H1 (cell line): Measurements from ENCODE around the gene NDUFS3. TPM values are rescaled to one million over a fixed set of nuclear protein-coding genes. Genes with fewer than 3 reads are reported as not detected.

Experiments
- CTCF ChIA-PET: fragments of 300-600 bp; sonication (Branson Sonifier 250); formaldehyde crosslinking; loops from one replicate; lab custom pipeline; 2021; ENCODE audit not compliant: partially characterized antibody; lab: Charles Lee
- POLR2A ChIA-PET: fragments of 300-600 bp; sonication (Branson Sonifier 250); formaldehyde crosslinking; loops from one replicate; lab custom pipeline; 2021; ENCODE audit warnings: inconsistent platforms; ENCODE audit not compliant: partially characterized antibody; lab: Charles Lee
- DNase-seq, 2 experiments: peaks; one replicate each; pipeline versions ENCODE4 v3.0.0 to v3.0.0-alpha.2; 2010 to 2022; ENCODE audit warnings: low spot score in 2 of 2, low read depth in 1 of 2, mixed read lengths in 1 of 2
- FAIRE-seq: peaks from 2 replicates; lab custom pipeline; 2011; peaks lifted over from hg19 to GRCh38; lab: Jason Lieb, UNC
- H2AFZ ChIP-seq: 2 replicates; pipeline ENCODE4 v1.8.1; 2012; ENCODE audit warnings: low read length, inconsistent platforms
- H2AK5ac ChIP-seq: 2 replicates; pipeline ENCODE4 v1.6.1; 2013; ENCODE audit warnings: low read depth, low read length
- H2BK120ac ChIP-seq: replicated peaks from 2 replicates; pipeline ENCODE3; 2013; ENCODE audit warnings: low read depth, low read length, inconsistent platforms
- H2BK12ac ChIP-seq: 2 replicates; pipeline ENCODE4 v1.6.1; 2013; ENCODE audit warnings: low read depth, low read length
- H2BK15ac ChIP-seq: 2 replicates; pipeline ENCODE4 v1.6.1; 2013; ENCODE audit warnings: low read length
- H2BK20ac ChIP-seq: 2 replicates; pipeline ENCODE4 v1.6.1; 2013; ENCODE audit warnings: low read length
- H2BK5ac ChIP-seq: 2 replicates; pipeline ENCODE4 v1.6.1; 2013; ENCODE audit warnings: low read depth, low read length
- H3K14ac ChIP-seq: 2 replicates; pipeline ENCODE4 v1.6.1; 2013; ENCODE audit warnings: inconsistent platforms; ENCODE audit not compliant: insufficient read length
- H3K18ac ChIP-seq: 2 replicates; pipeline ENCODE4 v1.6.1; 2013; ENCODE audit warnings: low read length; ENCODE audit errors: extremely low read depth
- H3K23ac ChIP-seq: 2 replicates; pipeline ENCODE4 v1.6.1; 2013; ENCODE audit warnings: inconsistent platforms; ENCODE audit not compliant: insufficient read length
- H3K23me2 ChIP-seq: 2 replicates; pipeline ENCODE4 v1.6.1; 2013; ENCODE audit warnings: low read depth, low read length
- H3K27ac ChIP-seq: 2 replicates; pipeline ENCODE4 v1.6.1; 2011; ENCODE audit warnings: low read depth, low read length, inconsistent platforms
- H3K27me3 ChIP-seq, 4 experiments: replicated peaks in 1 of 4; 1 replicate in 1 of 4; 2 replicates in 3 of 4; pipeline versions ENCODE4 v1.6.1 to v1.8.1; 2011 to 2013; ENCODE audit warnings: low read length in 3 of 4, mild to moderate bottlenecking in 3 of 4, inconsistent platforms in 2 of 4, mixed read lengths in 2 of 4, moderate library complexity in 1 of 4; ENCODE audit not compliant: control insufficient read depth in 3 of 4, insufficient read depth in 3 of 4; ENCODE audit errors: extremely low read depth in 1 of 4
- H3K36me3 ChIP-seq, 4 experiments: 2 replicates each; pipeline versions ENCODE4 v1.6.1 to v1.8.1; 2011 to 2013; ENCODE audit warnings: mild to moderate bottlenecking in 4 of 4, low read length in 3 of 4, moderate library complexity in 2 of 4, control low read depth in 1 of 4, inconsistent platforms in 1 of 4; ENCODE audit not compliant: insufficient read depth in 4 of 4, control insufficient read depth in 2 of 4
- H3K4ac ChIP-seq: replicated peaks from 2 replicates; pipeline ENCODE3; 2013; ENCODE audit warnings: low read length, low read depth, mixed read lengths, inconsistent platforms; ENCODE audit not compliant: insufficient read length
- H3K4me1 ChIP-seq, 4 experiments: replicated peaks in 1 of 4; 1 replicate in 1 of 4; 2 replicates in 3 of 4; pipeline versions ENCODE4 v1.6.1 to v1.8.1; 2011 to 2013; ENCODE audit warnings: low read length in 3 of 4, inconsistent platforms in 2 of 4, mixed read lengths in 1 of 4; ENCODE audit not compliant: insufficient read depth in 4 of 4, control insufficient read depth in 3 of 4
- H3K4me2 ChIP-seq, 2 experiments: 2 replicates each; pipeline versions ENCODE4 v1.6.1 to v1.8.1; 2011 to 2013; ENCODE audit warnings: low read depth in 2 of 2, low read length in 2 of 2, control low read depth in 1 of 2, inconsistent platforms in 1 of 2, mild to moderate bottlenecking in 1 of 2; ENCODE audit not compliant: insufficient read depth in 1 of 2
- H3K4me3 ChIP-seq, 4 experiments: fragments of 200-600, 300-600 bp in 1 of 4; sonication (generic), shearing (Covaris generic), sonication (Bioruptor Twin) in 1 of 4; 2 replicates each; pipeline versions ENCODE4 v1.5.1 to v1.8.1; 2011 to 2016; ENCODE audit warnings: low read length in 4 of 4, low read depth in 3 of 4, control low read depth in 2 of 4, inconsistent platforms in 2 of 4, mild to moderate bottlenecking in 2 of 4, mixed read lengths in 1 of 4, moderate library complexity in 1 of 4; ENCODE audit not compliant: insufficient read depth in 2 of 4; ENCODE audit errors: extremely low read depth in 1 of 4
- H3K56ac ChIP-seq: replicated peaks from 2 replicates; pipeline ENCODE3; 2013; ENCODE audit warnings: low read depth, mild to moderate bottlenecking, mixed read lengths, low read length, inconsistent platforms; ENCODE audit not compliant: insufficient read length
- H3K79me1 ChIP-seq: 2 replicates; pipeline ENCODE4 v1.6.1; 2013; ENCODE audit warnings: low read depth, low read length, control low read depth
- H3K79me2 ChIP-seq, 2 experiments: 2 replicates each; pipeline versions ENCODE4 v1.6.1 to v1.8.1; 2012 to 2013; ENCODE audit warnings: low read length in 2 of 2, mild to moderate bottlenecking in 2 of 2, inconsistent platforms in 1 of 2; ENCODE audit not compliant: insufficient read depth in 2 of 2, control insufficient read depth in 1 of 2
- H3K9ac ChIP-seq, 4 experiments: replicated peaks in 1 of 4; 1 replicate in 1 of 4; 2 replicates in 3 of 4; pipeline versions ENCODE4 v1.6.1 to v1.8.1; 2011 to 2013; ENCODE audit warnings: low read depth in 3 of 4, low read length in 3 of 4, control low read depth in 2 of 4, mild to moderate bottlenecking in 2 of 4, moderate library complexity in 2 of 4, inconsistent platforms in 1 of 4; ENCODE audit errors: extremely low read depth in 1 of 4
- H3K9me3 ChIP-seq, 2 experiments: 2 replicates each; pipeline versions ENCODE4 v1.6.1 to v1.8.1; 2012 to 2013; ENCODE audit warnings: mild to moderate bottlenecking in 2 of 2, moderate library complexity in 2 of 2, control low read depth in 1 of 2, inconsistent platforms in 1 of 2, low read depth in 1 of 2, low read length in 1 of 2, mixed read lengths in 1 of 2; ENCODE audit not compliant: insufficient read depth in 2 of 2
- H4K20me1 ChIP-seq, 2 experiments: replicated peaks in 1 of 2; 2 replicates each; pipeline versions ENCODE3 to v1.8.1; 2011 to 2013; ENCODE audit warnings: inconsistent platforms in 2 of 2, low read length in 2 of 2, mild to moderate bottlenecking in 1 of 2; ENCODE audit not compliant: insufficient read depth in 2 of 2, control insufficient read depth in 1 of 2
- H4K5ac ChIP-seq: 2 replicates; pipeline ENCODE4 v1.6.1; 2013; ENCODE audit warnings: low read length, low read depth, mixed read lengths, inconsistent platforms; ENCODE audit not compliant: insufficient read length
- H4K8ac ChIP-seq: 2 replicates; pipeline ENCODE4 v1.8.0; 2013; ENCODE audit warnings: mild to moderate bottlenecking, moderate library complexity, low read length, inconsistent platforms; ENCODE audit not compliant: insufficient read depth; ENCODE audit errors: extremely low read depth
- H4K91ac ChIP-seq: replicated peaks from 2 replicates; pipeline ENCODE3; 2013; ENCODE audit warnings: low read length, mixed read lengths, inconsistent platforms; ENCODE audit not compliant: insufficient read length
- ASH2L ChIP-seq: fragments of 200-600, 300-600 bp; sonication (generic); IDR thresholded peaks from one replicate; pipeline ENCODE4 v1.7.1; 2017; ENCODE audit warnings: low read length
- CEBPB ChIP-seq: IDR thresholded peaks from 2 replicates; pipeline ENCODE4 v1.6.1; 2012; ENCODE audit warnings: low read depth, low read length
- CREB1 ChIP-seq: IDR thresholded peaks from 2 replicates; pipeline ENCODE4 v1.6.1; 2012; ENCODE audit warnings: inconsistent platforms
- GTF2F1 ChIP-seq: IDR thresholded peaks from 2 replicates; pipeline ENCODE4 v1.6.1; 2012; ENCODE audit warnings: low read depth, low read length, improper control_type of control experiment, borderline replicate concordance
- JUND ChIP-seq: IDR thresholded peaks from 2 replicates; pipeline ENCODE4 v1.6.1; 2011; ENCODE audit warnings: mild to moderate bottlenecking, improper control_type of control experiment, low read length
- KDM4A ChIP-seq: IDR thresholded peaks from one replicate; pipeline ENCODE4 v1.7.1; 2012; ENCODE audit warnings: low read depth, mild to moderate bottlenecking, moderate library complexity, low read length, inconsistent platforms; ENCODE audit not compliant: severe bottlenecking
- KDM5A ChIP-seq: fragments of 200-600 bp; IDR thresholded peaks from 2 replicates; pipeline ENCODE4 v1.7.1; 2012; ENCODE audit warnings: mild to moderate bottlenecking, low read length, inconsistent platforms, mixed read lengths
- POLR2A ChIP-seq, 2 experiments: IDR thresholded peaks; 1 replicate in 1 of 2; 2 replicates in 1 of 2; pipeline ENCODE4 v1.6.1; 2011; ENCODE audit warnings: low read depth in 2 of 2, low read length in 2 of 2, mild to moderate bottlenecking in 2 of 2; ENCODE audit errors: control extremely low read depth in 1 of 2
- SAP30 ChIP-seq: fragments of 300-600 bp; sonication (generic); IDR thresholded peaks from 2 replicates; pipeline ENCODE4 v1.7.1; 2012; ENCODE audit warnings: low read length, moderate library complexity, mild to moderate bottlenecking, inconsistent platforms; ENCODE audit not compliant: insufficient read depth, insufficient replicate concordance
- SUZ12 ChIP-seq: fragments of 200-600 bp; sonication (generic); IDR thresholded peaks from 2 replicates; pipeline ENCODE4 v1.6.1; 2012; ENCODE audit warnings: mild to moderate bottlenecking, inconsistent platforms, low read length, moderate library complexity, mixed read lengths
- TAF1 ChIP-seq: IDR thresholded peaks from 2 replicates; pipeline ENCODE4 v1.6.1; 2011; ENCODE audit warnings: mild to moderate bottlenecking, low read depth, low read length
- TCF12 ChIP-seq: IDR thresholded peaks from 2 replicates; pipeline ENCODE4 v1.6.1; 2011; ENCODE audit warnings: low read depth, mild to moderate bottlenecking, low read length
- YY1 ChIP-seq: IDR thresholded peaks from 2 replicates; pipeline ENCODE4 v1.6.1; 2011; ENCODE audit warnings: low read depth, mild to moderate bottlenecking, low read length
- WGBS, 2 experiments: shearing (Covaris generic) in 1 of 2; methylation state at CpG; one replicate each; pipeline versions ENCODE4 v1.1.6 to v1.1.7; 2013 to 2015; ENCODE audit warnings: low lambda C conversion rate in 2 of 2, mixed read lengths in 2 of 2, inconsistent platforms in 1 of 2, low coverage in 1 of 2, missing lambda C conversion rate in 1 of 2; ENCODE audit not compliant: insufficient replicate concordance in 2 of 2, insufficient coverage in 1 of 2, insufficient read length in 1 of 2; ENCODE audit errors: extremely low coverage in 1 of 2, missing lambda C conversion rate in 1 of 2; 5-methylcytosine and 5-hydroxymethylcytosine counted together
- polyA plus RNA-seq, 7 experiments: library from polyadenylated mRNA; depleted of rRNA in 3 of 7; stranded (reverse) in 5 of 7; unstranded in 2 of 7; fragments of >200 nt in 5 of 7; fragments of 200-250 nt in 2 of 7; gene quantifications; 1 replicate in 5 of 7; 2 replicates in 1 of 7; 4 replicates in 1 of 7; pipeline versions ENCODE4 v1.2.1 to v1.2.3, GENCODE V29; 2011 to 2013; ENCODE audit warnings: missing spikeins in 2 of 7, mixed read lengths in 2 of 7
- total RNA-seq: library from RNA; stranded (reverse); fragmentation: NEBNext Ultra II Directional; extraction: Animal tissue kit (Norgen Biotek cat#: 25700); gene quantifications from 2 replicates; pipeline ENCODE4 v1.2.1, GENCODE V29; 2021

NDUFS3 gene
- total and polyA plus RNA-seq, 2 of the 8 experiments (the other 6 are each of a cell fraction or from before 2014, with no cell fraction given): 135 to 241 TPM

DNA sequence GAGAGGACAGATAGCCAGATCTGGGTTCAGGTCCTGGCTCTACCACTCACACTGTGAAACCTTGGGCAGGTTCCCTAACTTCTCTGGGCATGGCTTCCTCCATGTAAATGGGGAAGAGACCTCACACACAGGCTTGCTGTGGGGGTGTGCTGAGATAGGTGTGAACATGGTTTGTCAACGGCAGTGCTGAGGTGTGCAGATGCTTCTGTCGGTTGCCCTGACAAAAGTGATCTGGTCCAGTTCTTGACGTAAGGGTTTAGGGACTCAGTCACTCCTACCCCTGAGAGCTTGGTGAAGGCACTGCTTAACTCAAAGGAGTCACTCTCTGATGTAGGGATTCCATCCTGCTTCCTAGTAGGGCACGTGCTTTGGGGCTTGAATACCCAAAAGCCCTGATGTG is 13.4 kb downstream of the NDUFS3 start:
- Histone ChIP-seq H2BK15ac (0 out of 2 replicates have a peak overlapping the region, but pooled peaks have one; percentile 34), H2BK12ac (0 out of 2 replicates have a peak overlapping the region, but pooled peaks have one; percentile 28), H2BK5ac (peak overlapping the region; percentile 31; the same call in 1 of the 2 replicates), H2AFZ (no peak overlapping the region), H2BK20ac (no peak overlapping the region), H3K14ac (no peak overlapping the region), H2BK120ac (no peak overlapping the region), H3K4me3 (no peak overlapping the region), H3K9ac (no peak overlapping the region), H3K4me2 (no peak overlapping the region; a peak in 1 of 4 replicates), H4K20me1 (no peaks in the 10 kb centered on the region), H3K4me1 (peaks cover 3 to 8% (median 4%) of the 10 kb centered on the region in 4 experiments; a peak in 6 of 7 replicates), H2AK5ac (no peak overlapping the region; the same call in 1 of the 2 replicates), H3K23me2 (peaks cover 2% of the 10 kb centered on the region; the same call in 1 of the 2 replicates), H3K4ac (peak overlapping the region; percentile 10), H3K18ac (no peak overlapping the region), H3K27me3 (peaks cover 0 to 32% (median 26%) of the 10 kb centered on the region in 4 experiments; a peak in 6 of 7 replicates), H4K5ac (no peak overlapping the region), H3K23ac (no peak overlapping the region), H3K27ac (no peak overlapping the region), H3K56ac (no peak overlapping the region), H4K91ac (no peak overlapping the region), H3K36me3 (no peaks in the 10 kb centered on the region), H3K79me1 (no peaks in the 10 kb centered on the region), H3K79me2 (no peaks in the 10 kb centered on the region), H4K8ac (no peak overlapping the region), H3K9me3 (no peaks in the 10 kb centered on the region)
- WGBS, 2 experiments: 88% methylated on average over 4 of the region's 4 CpGs; no CpG with 5 or more reads in 1 of the 2 experiments
- FAIRE-seq (no peak), DNase-seq (no peak)
- POLR2A ChIA-PET: interaction anchor here (1.4 to 5.1 kb wide), 5 partner anchors 10 to 41 kb away, joined by 5 to 42 read pairs (median 9); partner anchors contain the start of genes KBTBD4, NDUFS3 and PTPMT1
- CTCF ChIA-PET: interaction anchor here (1.1 to 2.8 kb wide), 4 partner anchors 24 to 180 kb away, joined by 3 to 8 read pairs (median 4); no protein-coding TSS in a partner anchor
- no peak for TF ChIP-seq JUND
- no peak for TF ChIP-seq ASH2L
- TF ChIP-seq CEBPB: no peak
- no peak for TF ChIP-seq KDM5A
- TF ChIP-seq TAF1: no peak
- TF ChIP-seq SUZ12: no peak
- TF ChIP-seq CREB1: no peak
- no peak for TF ChIP-seq KDM4A
- TF ChIP-seq SAP30: no peak
- TF ChIP-seq GTF2F1: no peak
- TF ChIP-seq TCF12: no peak
- TF ChIP-seq YY1: no peak
- TF ChIP-seq POLR2A (IDR thresholded peaks at IDR 0.05; ENCODE audit: control extremely low read depth in 1 of 2, low read depth in 2 of 2, low read length in 2 of 2): no peak
